ENCODE results near the gene PAXX. TPM values are rescaled to one million over a fixed set of nuclear protein-coding genes. Genes with fewer than 3 reads are reported as not detected.
"Not testable (repeated sequence)": the region's sequence is repeated elsewhere in the genome, so short reads cannot be mapped to it uniquely, and the experiment has no call there.

PAXX gene
- total RNA-seq, 1 experiment from 2014 or later = 24.5 TPM

GRCh38 chr9:137001857-137002645, 9.8 kb downstream of the PAXX start:
- no peak for DNase-seq (ENCODE audit: low read depth)

GRCh38 chr9:137002646-137003041, 10.4 kb downstream of the PAXX start:
- no peak for DNase-seq (ENCODE audit: low read depth)

GRCh38 chr9:137004285-137004684, 12.1 kb downstream of the PAXX start:
- DNase-seq (ENCODE audit: low read depth) = not testable (repeated sequence)

- DNase-seq (ENCODE audit: low read depth) = peak; percentile 46
Measured at GRCh38 chr9:137006116-137007003, 14.1 kb downstream of the PAXX start.

- DNase-seq (ENCODE audit: low read depth) = no peak
Measured at GRCh38 chr9:137007108-137007815, 15.0 kb downstream of the PAXX start.

GRCh38 chr9:137007816-137008270, 15.6 kb downstream of the PAXX start:
- DNase-seq (ENCODE audit: low read depth) = no peak

- DNase-seq (ENCODE audit: low read depth) = no peak
Measured at GRCh38 chr9:137008312-137008711, 16.1 kb downstream of the PAXX start.

- DNase-seq (ENCODE audit: low read depth) = no peak
Measured at GRCh38 chr9:137009217-137009616, 17.0 kb downstream of the PAXX start.

GRCh38 chr9:137009938-137010732, 17.9 kb downstream of the PAXX start:
- no peak for DNase-seq (ENCODE audit: low read depth)

- DNase-seq (ENCODE audit: low read depth) = no peak
Measured at GRCh38 chr9:137011156-137011555, 18.9 kb downstream of the PAXX start.

GRCh38 chr9:137011907-137012675, 19.9 kb downstream of the PAXX start:
- no peak for DNase-seq (ENCODE audit: low read depth)

GRCh38 chr9:137012694-137013570, 20.7 kb downstream of the PAXX start:
- no peak for DNase-seq (ENCODE audit: low read depth)

- DNase-seq (ENCODE audit: low read depth) = no peak
Measured at GRCh38 chr9:137013571-137013940, 21.3 kb downstream of the PAXX start.

- DNase-seq (ENCODE audit: low read depth) = no peak
Measured at GRCh38 chr9:137014166-137014565, 21.9 kb downstream of the PAXX start.

GRCh38 chr9:137014776-137015539, 22.7 kb downstream of the PAXX start:
- no peak for DNase-seq (ENCODE audit: low read depth)

- no peak for DNase-seq (ENCODE audit: low read depth)
Measured at GRCh38 chr9:137015540-137015930, 23.3 kb downstream of the PAXX start.

- DNase-seq (ENCODE audit: low read depth) = no peak
Measured at GRCh38 chr9:137015976-137016375, 23.8 kb downstream of the PAXX start.

GRCh38 chr9:137016436-137016835, 24.2 kb downstream of the PAXX start:
- DNase-seq (ENCODE audit: low read depth) = no peak

- DNase-seq (ENCODE audit: low read depth) = no peak
Measured at GRCh38 chr9:137017071-137017470, 24.8 kb downstream of the PAXX start.

Data from RPMI7951 (cell line).